OCI-LY3 (cell line): ENCODE measurements around the gene ONECUT1.

ENCODE experiments used
- CTCF ChIP-seq: fragments of 200-600, 300-600 bp; sonication (generic); IDR thresholded peaks from 2 replicates; pipeline ENCODE4 v1.5.1; 2014; ENCODE audit warnings: antibody characterized with exemption, low read length, low read depth
- EZH2phosphoT487 ChIP-seq: fragments of 200-600 bp; shearing (Covaris generic); IDR thresholded peaks from 2 replicates; pipeline ENCODE4 v1.6.1; 2018; ENCODE audit warnings: antibody characterized with exemption, mixed run types, low read depth

- TF ChIP-seq CTCF, result no peak
- TF ChIP-seq EZH2phosphoT487, result no peak
Measured at GRCh38 chr15:52709187-52709981, 80.8 kb downstream of the ONECUT1 start.
